GM21825 (cell line): ENCODE results near the gene FAM24B.

ENCODE experiments used
- ATAC-seq: cut with Tn5 transposase; IDR thresholded peaks from one replicate; pipeline ENCODE4 v1.9.1; 2021; ENCODE audit warnings: mild to moderate bottlenecking, moderate library complexity; ENCODE audit not compliant: unreplicated experiment

Gene FAM24B

GRCh38 chr10:122828716-122829255 is 50.6 kb downstream of the FAM24B start:
- no peak for ATAC-seq

GRCh38 chr10:122827302-122827701 is 52.1 kb downstream of the FAM24B start:
- ATAC-seq, result no peak

- no peak for ATAC-seq
Observed at GRCh38 chr10:122822973-122823690, 56.2 kb downstream of the FAM24B start.

DNA sequence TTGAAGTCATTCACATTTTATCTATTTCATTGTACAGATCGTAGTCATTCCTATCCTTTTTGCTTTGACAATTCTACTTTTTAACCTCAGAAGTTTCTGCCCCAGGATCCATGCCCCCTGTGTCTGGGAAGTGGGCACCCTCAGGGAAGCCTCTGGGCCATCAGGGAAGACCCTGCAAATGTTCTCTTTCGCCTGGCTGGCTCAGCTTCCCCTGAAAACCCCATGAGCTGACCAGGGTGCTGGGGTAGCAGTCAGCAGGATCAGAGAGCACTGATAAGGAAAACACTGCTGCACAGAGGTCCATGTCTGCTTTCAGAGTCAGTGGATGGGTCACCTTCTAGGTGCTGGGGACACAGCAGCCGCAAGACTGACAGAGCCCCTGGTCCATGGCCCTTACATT is 57.6 kb downstream of the FAM24B start:
- ATAC-seq, result no peak

DNA sequence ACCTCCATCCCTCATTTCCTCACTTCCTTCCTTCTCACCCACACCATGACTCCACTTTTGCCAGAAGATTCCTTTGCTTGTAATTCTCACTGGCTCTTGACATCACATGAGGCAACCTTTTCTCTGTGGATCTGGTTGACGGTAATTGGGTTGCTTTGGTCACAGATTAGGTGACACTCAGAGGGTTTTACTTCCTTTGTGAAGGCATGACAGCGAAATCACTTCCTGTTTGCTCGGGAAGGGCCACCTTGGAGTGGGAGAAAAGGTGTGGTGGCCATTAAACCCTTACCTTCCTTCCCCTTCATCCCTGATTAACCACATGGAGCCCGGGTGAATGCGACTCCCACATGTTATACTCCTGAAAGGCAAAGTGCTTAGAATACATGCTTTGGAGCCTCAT is 63.9 kb downstream of the FAM24B start:
- no peak for ATAC-seq

GRCh38 chr10:122814493-122814892 is 64.9 kb downstream of the FAM24B start:
- no peak for ATAC-seq

- no peak for ATAC-seq
Observed at GRCh38 chr10:122812751-122813150, 66.6 kb downstream of the FAM24B start.

- ATAC-seq, result no peak
Observed at GRCh38 chr10:122802282-122802681, 77.1 kb downstream of the FAM24B start.
